Suprapubic skin (tissue), 4 donors: Measurements from ENCODE around the gene SRPRB.

Experiments used
- CTCF ChIP-seq, 2 donors: fragments of 200-600 bp in 1 of 2; fragments of 450-650 bp in 1 of 2; sonication (generic) in 1 of 2; IDR thresholded peaks; one replicate each; pipeline ENCODE4 v1.5.1; 2016 to 2019; ENCODE audit warnings: antibody characterized with exemption in 2 of 2, mild to moderate bottlenecking in 1 of 2, moderate library complexity in 1 of 2
- POLR2A ChIP-seq, 2 donors: fragments of 450-650 bp; IDR thresholded peaks; one replicate each; pipeline ENCODE4 v1.6.1; 2017; ENCODE audit warnings: antibody characterized with exemption in 2 of 2, mild to moderate bottlenecking in 2 of 2, moderate library complexity in 2 of 2
- POLR2AphosphoS5 ChIP-seq, 3 donors: sonication (generic); formaldehyde crosslinking; IDR thresholded peaks; one replicate each; pipeline ENCODE4 v1.6.1; 2017; ENCODE audit warnings: antibody characterized with exemption in 3 of 3

- TF ChIP-seq CTCF (IDR thresholded peaks at IDR 0.05) (no peak), POLR2A (IDR thresholded peaks at IDR 0.05) (no peak), POLR2AphosphoS5 (IDR thresholded peaks at IDR 0.05) (no peak)
Observed at GRCh38 chr3:133833267-133833666, 27.7 kb downstream of the SRPRB start.
